ENCODE data around the gene CREG1. TPM values are rescaled to one million over a fixed set of nuclear protein-coding genes. Genes with fewer than 3 reads are reported as not detected.

The CREG1 gene
- total and polyA plus RNA-seq, 2 experiments from 2014 or later: 21.2 to 42.7 TPM

DNA sequence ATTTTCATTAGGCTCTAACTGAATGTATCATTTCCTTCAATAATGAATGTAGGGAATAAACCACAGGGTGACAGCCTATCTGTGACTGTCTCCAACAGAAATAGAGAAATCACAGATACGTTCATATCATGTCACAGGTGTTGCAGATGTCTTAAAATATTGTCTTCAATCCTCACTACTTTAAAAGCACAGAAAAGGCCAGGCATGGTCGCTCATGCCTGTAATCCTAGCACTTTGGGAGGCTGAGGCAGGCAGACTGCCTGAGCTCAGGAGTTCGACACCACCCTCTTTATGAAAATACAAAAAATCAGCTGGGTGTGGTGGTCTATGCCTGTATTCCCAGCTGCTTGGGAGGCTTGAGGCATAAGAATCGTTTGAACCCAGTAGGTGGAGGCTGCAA is 8.2 kb downstream of the CREG1 start:
- peaks cover 7% of the 10 kb centered on the region for H3K4me1 Mint-ChIP-seq
- H3K9me3 Mint-ChIP-seq: no peaks in the 10 kb centered on the region

More for the DNA sequence above, 8.2 kb downstream of the CREG1 start:
- no peaks in the 10 kb centered on the region for H3K9me2 ChIP-seq (ENCODE audit: insufficient read depth)
- H3K4me2 ChIP-seq: no peak overlapping the region
- no peaks in the 10 kb centered on the region for H3K79me2 ChIP-seq (replicated peaks; ENCODE audit: insufficient read depth)
- peaks cover 5% of the 10 kb centered on the region for H3K27me3 Mint-ChIP-seq (ENCODE audit: insufficient read depth, low read depth, poor library complexity)
- no peaks in the 10 kb centered on the region for H3K4me1 ChIP-seq (ENCODE audit: insufficient read depth)
- H3K4me3 ChIP-seq: no peak overlapping the region
- no peak overlapping the region for H3K27ac Mint-ChIP-seq
- no peaks in the 10 kb centered on the region for H3K27me3 ChIP-seq (ENCODE audit: insufficient read depth)
- peaks cover 19% of the 10 kb centered on the region for H3K36me3 Mint-ChIP-seq (ENCODE audit: low read depth)
- peaks cover 7% of the 10 kb centered on the region; the same call in 1 of the 2 replicates for H3K36me3 ChIP-seq (ENCODE audit: insufficient read depth)
- DNase-seq (ENCODE audit: low spot score): no peak
- no peaks in the 10 kb centered on the region for H3F3A ChIP-seq (replicated peaks; ENCODE audit: low read depth)
- no peak for TF ChIP-seq ZNF114 (CRISPR knock-in tag; IDR thresholded peaks at IDR 0.05)
- TF ChIP-seq, protein P1, sequence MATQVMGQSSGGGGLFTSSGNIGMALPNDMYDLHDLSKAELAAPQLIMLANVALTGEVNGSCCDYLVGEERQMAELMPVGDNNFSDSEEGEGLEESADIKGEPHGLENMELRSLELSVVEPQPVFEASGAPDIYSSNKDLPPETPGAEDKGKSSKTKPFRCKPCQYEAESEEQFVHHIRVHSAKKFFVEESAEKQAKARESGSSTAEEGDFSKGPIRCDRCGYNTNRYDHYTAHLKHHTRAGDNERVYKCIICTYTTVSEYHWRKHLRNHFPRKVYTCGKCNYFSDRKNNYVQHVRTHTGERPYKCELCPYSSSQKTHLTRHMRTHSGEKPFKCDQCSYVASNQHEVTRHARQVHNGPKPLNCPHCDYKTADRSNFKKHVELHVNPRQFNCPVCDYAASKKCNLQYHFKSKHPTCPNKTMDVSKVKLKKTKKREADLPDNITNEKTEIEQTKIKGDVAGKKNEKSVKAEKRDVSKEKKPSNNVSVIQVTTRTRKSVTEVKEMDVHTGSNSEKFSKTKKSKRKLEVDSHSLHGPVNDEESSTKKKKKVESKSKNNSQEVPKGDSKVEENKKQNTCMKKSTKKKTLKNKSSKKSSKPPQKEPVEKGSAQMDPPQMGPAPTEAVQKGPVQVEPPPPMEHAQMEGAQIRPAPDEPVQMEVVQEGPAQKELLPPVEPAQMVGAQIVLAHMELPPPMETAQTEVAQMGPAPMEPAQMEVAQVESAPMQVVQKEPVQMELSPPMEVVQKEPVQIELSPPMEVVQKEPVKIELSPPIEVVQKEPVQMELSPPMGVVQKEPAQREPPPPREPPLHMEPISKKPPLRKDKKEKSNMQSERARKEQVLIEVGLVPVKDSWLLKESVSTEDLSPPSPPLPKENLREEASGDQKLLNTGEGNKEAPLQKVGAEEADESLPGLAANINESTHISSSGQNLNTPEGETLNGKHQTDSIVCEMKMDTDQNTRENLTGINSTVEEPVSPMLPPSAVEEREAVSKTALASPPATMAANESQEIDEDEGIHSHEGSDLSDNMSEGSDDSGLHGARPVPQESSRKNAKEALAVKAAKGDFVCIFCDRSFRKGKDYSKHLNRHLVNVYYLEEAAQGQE (IDR thresholded peaks at IDR 0.05; ENCODE audit: unreplicated experiment): no peak
- no peak for TF ChIP-seq POLR2AphosphoS5 (IDR thresholded peaks at IDR 0.05; ENCODE audit: low read depth)
- TF ChIP-seq, protein P2, sequence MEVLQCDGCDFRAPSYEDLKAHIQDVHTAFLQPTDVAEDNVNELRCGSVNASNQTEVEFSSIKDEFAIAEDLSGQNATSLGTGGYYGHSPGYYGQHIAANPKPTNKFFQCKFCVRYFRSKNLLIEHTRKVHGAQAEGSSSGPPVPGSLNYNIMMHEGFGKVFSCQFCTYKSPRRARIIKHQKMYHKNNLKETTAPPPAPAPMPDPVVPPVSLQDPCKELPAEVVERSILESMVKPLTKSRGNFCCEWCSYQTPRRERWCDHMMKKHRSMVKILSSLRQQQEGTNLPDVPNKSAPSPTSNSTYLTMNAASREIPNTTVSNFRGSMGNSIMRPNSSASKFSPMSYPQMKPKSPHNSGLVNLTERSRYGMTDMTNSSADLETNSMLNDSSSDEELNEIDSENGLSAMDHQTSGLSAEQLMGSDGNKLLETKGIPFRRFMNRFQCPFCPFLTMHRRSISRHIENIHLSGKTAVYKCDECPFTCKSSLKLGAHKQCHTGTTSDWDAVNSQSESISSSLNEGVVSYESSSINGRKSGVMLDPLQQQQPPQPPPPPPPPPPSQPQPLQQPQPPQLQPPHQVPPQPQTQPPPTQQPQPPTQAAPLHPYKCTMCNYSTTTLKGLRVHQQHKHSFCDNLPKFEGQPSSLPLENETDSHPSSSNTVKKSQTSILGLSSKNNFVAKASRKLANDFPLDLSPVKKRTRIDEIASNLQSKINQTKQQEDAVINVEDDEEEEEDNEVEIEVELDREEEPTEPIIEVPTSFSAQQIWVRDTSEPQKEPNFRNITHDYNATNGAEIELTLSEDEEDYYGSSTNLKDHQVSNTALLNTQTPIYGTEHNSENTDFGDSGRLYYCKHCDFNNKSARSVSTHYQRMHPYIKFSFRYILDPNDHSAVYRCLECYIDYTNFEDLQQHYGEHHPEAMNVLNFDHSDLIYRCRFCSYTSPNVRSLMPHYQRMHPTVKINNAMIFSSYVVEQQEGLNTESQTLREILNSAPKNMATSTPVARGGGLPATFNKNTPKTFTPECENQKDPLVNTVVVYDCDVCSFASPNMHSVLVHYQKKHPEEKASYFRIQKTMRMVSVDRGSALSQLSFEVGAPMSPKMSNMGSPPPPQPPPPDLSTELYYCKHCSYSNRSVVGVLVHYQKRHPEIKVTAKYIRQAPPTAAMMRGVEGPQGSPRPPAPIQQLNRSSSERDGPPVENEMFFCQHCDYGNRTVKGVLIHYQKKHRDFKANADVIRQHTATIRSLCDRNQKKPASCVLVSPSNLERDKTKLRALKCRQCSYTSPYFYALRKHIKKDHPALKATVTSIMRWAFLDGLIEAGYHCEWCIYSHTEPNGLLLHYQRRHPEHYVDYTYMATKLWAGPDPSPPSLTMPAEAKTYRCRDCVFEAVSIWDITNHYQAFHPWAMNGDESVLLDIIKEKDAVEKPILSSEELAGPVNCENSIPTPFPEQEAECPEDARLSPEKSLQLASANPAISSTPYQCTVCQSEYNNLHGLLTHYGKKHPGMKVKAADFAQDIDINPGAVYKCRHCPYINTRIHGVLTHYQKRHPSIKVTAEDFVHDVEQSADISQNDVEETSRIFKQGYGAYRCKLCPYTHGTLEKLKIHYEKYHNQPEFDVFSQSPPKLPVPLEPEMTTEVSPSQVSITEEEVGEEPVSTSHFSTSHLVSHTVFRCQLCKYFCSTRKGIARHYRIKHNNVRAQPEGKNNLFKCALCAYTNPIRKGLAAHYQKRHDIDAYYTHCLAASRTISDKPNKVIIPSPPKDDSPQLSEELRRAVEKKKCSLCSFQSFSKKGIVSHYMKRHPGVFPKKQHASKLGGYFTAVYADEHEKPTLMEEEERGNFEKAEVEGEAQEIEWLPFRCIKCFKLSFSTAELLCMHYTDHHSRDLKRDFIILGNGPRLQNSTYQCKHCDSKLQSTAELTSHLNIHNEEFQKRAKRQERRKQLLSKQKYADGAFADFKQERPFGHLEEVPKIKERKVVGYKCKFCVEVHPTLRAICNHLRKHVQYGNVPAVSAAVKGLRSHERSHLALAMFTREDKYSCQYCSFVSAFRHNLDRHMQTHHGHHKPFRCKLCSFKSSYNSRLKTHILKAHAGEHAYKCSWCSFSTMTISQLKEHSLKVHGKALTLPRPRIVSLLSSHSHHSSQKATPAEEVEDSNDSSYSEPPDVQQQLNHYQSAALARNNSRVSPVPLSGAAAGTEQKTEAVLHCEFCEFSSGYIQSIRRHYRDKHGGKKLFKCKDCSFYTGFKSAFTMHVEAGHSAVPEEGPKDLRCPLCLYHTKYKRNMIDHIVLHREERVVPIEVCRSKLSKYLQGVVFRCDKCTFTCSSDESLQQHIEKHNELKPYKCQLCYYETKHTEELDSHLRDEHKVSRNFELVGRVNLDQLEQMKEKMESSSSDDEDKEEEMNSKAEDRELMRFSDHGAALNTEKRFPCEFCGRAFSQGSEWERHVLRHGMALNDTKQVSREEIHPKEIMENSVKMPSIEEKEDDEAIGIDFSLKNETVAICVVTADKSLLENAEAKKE (CRISPR knock-in tag; IDR thresholded peaks at IDR 0.05): no peak
- no peak for TF ChIP-seq NANOG (IDR thresholded peaks at IDR 0.05; ENCODE audit: borderline replicate concordance)
- TF ChIP-seq CTCF (conservative IDR thresholded peaks at IDR 0.05; ENCODE audit: low read depth in 2 of 2): no peak
- TF ChIP-seq CREB1 (CRISPR knock-in tag; IDR thresholded peaks at IDR 0.05; ENCODE audit: low read depth): no peak
- TF ChIP-seq, protein P3, sequence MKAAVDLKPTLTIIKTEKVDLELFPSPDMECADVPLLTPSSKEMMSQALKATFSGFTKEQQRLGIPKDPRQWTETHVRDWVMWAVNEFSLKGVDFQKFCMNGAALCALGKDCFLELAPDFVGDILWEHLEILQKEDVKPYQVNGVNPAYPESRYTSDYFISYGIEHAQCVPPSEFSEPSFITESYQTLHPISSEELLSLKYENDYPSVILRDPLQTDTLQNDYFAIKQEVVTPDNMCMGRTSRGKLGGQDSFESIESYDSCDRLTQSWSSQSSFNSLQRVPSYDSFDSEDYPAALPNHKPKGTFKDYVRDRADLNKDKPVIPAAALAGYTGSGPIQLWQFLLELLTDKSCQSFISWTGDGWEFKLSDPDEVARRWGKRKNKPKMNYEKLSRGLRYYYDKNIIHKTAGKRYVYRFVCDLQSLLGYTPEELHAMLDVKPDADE (IDR thresholded peaks at IDR 0.05): no peak
- no peak for TF ChIP-seq ZNF331 (CRISPR knock-in tag; IDR thresholded peaks at IDR 0.05; ENCODE audit: low read depth)
- no peak for TF ChIP-seq JUNB (IDR thresholded peaks at IDR 0.05; ENCODE audit: unreplicated experiment)
- TF ChIP-seq EZH2phosphoT487 (IDR thresholded peaks at IDR 0.05; ENCODE audit: unreplicated experiment): no peak
- no peak for TF ChIP-seq EZH2 (IDR thresholded peaks at IDR 0.05; ENCODE audit: low read depth, unreplicated experiment)
- no peak for TF ChIP-seq STAT1 (IDR thresholded peaks at IDR 0.05; ENCODE audit: unreplicated experiment)
- no peak overlapping the region for H2AFZ ChIP-seq
- ATAC-seq: no peak
- no peak overlapping the region for H3K27ac ChIP-seq (ENCODE audit: low read depth)
- peaks cover 3% of the 10 kb centered on the region for H4K20me1 ChIP-seq (replicated peaks; ENCODE audit: insufficient read depth)
- H3K4me3 Mint-ChIP-seq: no peak overlapping the region

All from GM23338 (cell line).